Left ventricle myocardium superior (tissue), 1 donor: ENCODE results near the gene SUPT5H. TPM values are rescaled to one million over a fixed set of nuclear protein-coding genes. Genes with fewer than 3 reads are reported as not detected.
A peak's percentile ranks its signal among the peaks of the same experiment; 100 is the strongest.

ENCODE experiments used
- ATAC-seq: fragments of 200-7000 bp; cut with Tn5 transposase; one replicate; pipeline ENCODE4 v1.9.1; 2020; ENCODE audit warnings: mild to moderate bottlenecking, moderate library complexity
- DNase-seq: peaks from one replicate; pipeline ENCODE4 v3.0.0-alpha.2; 2020
- intact Hi-C: fragments of 100-400 bp; cut with micrococcal nuclease; formaldehyde crosslinking; loops from one replicate; pipeline ENCODE4 v1.11.0; 2022
- total RNA-seq: library from RNA; stranded (reverse); fragmentation: NEBNext Ultra II Directional; extraction: Animal tissue kit (Norgen Biotek cat#: 25700); gene quantifications from one replicate; pipeline ENCODE4 v1.2.1, GENCODE V29; 2021
- donor health status: DM: no; HTN: yes; CAD: no; lungs with severe emphysema.

SUPT5H gene
- total RNA-seq, 1 donor from 2014 or later = 85.8 TPM

- ATAC-seq (no peak), DNase-seq (no peak)
- intact Hi-C loops = loop anchor here (10.0 kb wide), 1 partner anchor 55 kb away; the partner anchor contains the start of gene EID2B
These were observed 34.5 kb downstream of the SUPT5H start for GRCh38 chr19:39479916-39480315.

- ATAC-seq = peak; percentile 98
- intact Hi-C loops = loop anchor here (10.0 kb wide), 1 partner anchor 54 kb away; the partner anchor contains the start of gene EID2B
- DNase-seq = peak; percentile 99
These were observed 35.2 kb downstream of the SUPT5H start, which contains the start of gene TIMM50 for GRCh38 chr19:39480337-39481228. TSS of gene TIMM50 (plus strand) at chr19:39480838. CDS start at chr19:39480854, 16 bp downstream.

GRCh38 chr19:39481229-39481545, 35.8 kb downstream of the SUPT5H start:
- intact Hi-C loops = loop anchor here (10.0 kb wide), 1 partner anchor 54 kb away; the partner anchor contains the start of gene EID2B

GRCh38 chr19:39481676-39482075, 36.3 kb downstream of the SUPT5H start:
- no peak for ATAC-seq
- no peak for DNase-seq
- intact Hi-C loops = loop anchor here (10.0 kb wide), 1 partner anchor 53 kb away; the partner anchor contains the start of gene EID2B

More at GRCh38 chr19:39481229-39481545, 35.8 kb downstream of the SUPT5H start:
- DNase-seq = no peak
- no peak for ATAC-seq

- intact Hi-C loops = loop anchor here (10.0 kb wide), 1 partner anchor 52 kb away; the partner anchor contains the start of gene EID2B
- ATAC-seq (no peak), DNase-seq (no peak)
These were observed 37.8 kb downstream of the SUPT5H start for GRCh38 chr19:39483141-39483540.

- ATAC-seq = no peak
- DNase-seq = no peak
- intact Hi-C loops = loop anchor here (10.0 kb wide), 1 partner anchor 45 kb away; the partner anchor contains the start of gene EID2B
These were observed 44.4 kb downstream of the SUPT5H start for GRCh38 chr19:39489756-39490155.

GRCh38 chr19:39492225-39492624, 46.8 kb downstream of the SUPT5H start:
- intact Hi-C loops = no loop called here
- no peak for ATAC-seq
- DNase-seq = no peak

GRCh38 chr19:39492788-39493187, 47.4 kb downstream of the SUPT5H start:
- intact Hi-C loops = no loop called here
- no peak for DNase-seq
- ATAC-seq = no peak

- DNase-seq (no peak), ATAC-seq (no peak)
- intact Hi-C loops = no loop called here
These were observed 49.3 kb downstream of the SUPT5H start for GRCh38 chr19:39494661-39495060.

- DNase-seq (no peak), ATAC-seq (no peak)
- intact Hi-C loops = no loop called here
These were observed 50.7 kb downstream of the SUPT5H start for GRCh38 chr19:39496063-39496462.

- intact Hi-C loops = no loop called here
- DNase-seq (no peak), ATAC-seq (no peak)
These were observed 52.3 kb downstream of the SUPT5H start for GRCh38 chr19:39497701-39497995.

- intact Hi-C loops = no loop called here
- DNase-seq = peak; percentile 43
- peak; percentile 49 for ATAC-seq
These were observed 52.8 kb downstream of the SUPT5H start for GRCh38 chr19:39497996-39498797.

GRCh38 chr19:39498798-39499642, 53.6 kb downstream of the SUPT5H start, which contains the start of gene DLL3:
TSS of gene DLL3 (plus strand) at chr19:39498947. CDS start at chr19:39498975, 28 bp downstream.
- intact Hi-C loops = no loop called here
- ATAC-seq (no peak), DNase-seq (no peak)

- intact Hi-C loops = no loop called here
- DNase-seq = no peak
- no peak for ATAC-seq
These were observed 54.5 kb downstream of the SUPT5H start for GRCh38 chr19:39499932-39500331.

- DNase-seq (no peak), ATAC-seq (no peak)
- intact Hi-C loops = no loop called here
These were observed 55.2 kb downstream of the SUPT5H start for GRCh38 chr19:39500543-39500942.

GRCh38 chr19:39501340-39501739, 56.0 kb downstream of the SUPT5H start:
- DNase-seq (no peak), ATAC-seq (no peak)
- intact Hi-C loops = no loop called here

- ATAC-seq = peak; percentile 79
- intact Hi-C loops = no loop called here
These were observed 57.4 kb downstream of the SUPT5H start for GRCh38 chr19:39502640-39503417.

GRCh38 chr19:39506598-39506943, 61.2 kb downstream of the SUPT5H start:
- DNase-seq (no peak), ATAC-seq (no peak)
- intact Hi-C loops = no loop called here

More at GRCh38 chr19:39502640-39503417, 57.4 kb downstream of the SUPT5H start:
- DNase-seq = peak; percentile 79
